ENCODE data around the gene TMX2. TPM values are rescaled to one million over a fixed set of nuclear protein-coding genes. Genes with fewer than 3 reads are reported as not detected.

Gene TMX2
- 10 to 100 TPM; 31.5 to 69.7 (median 51.1) TPM for total RNA-seq
- polyA plus RNA-seq = 100 to 1,000 TPM in 2 of 3 donors, 10 to 100 TPM in 1; 55.4 to 192 (median 110) TPM
- long read RNA-seq, donor 1, transcript TMX2-201 (8 exons, 1,631 nt) = major isoform, 21 of 30 reads
- long read RNA-seq, donor 1, partial matches to known transcripts = 4 of 30 reads
- long read RNA-seq, donor 1, other reads (novel, unspliced or antisense) = 2 of 30 reads
- long read RNA-seq, donor 2, transcript TMX2-201 (8 exons, 1,631 nt) = major isoform, 47 of 85 reads
- long read RNA-seq, donor 2, transcript TMX2-207 (8 exons, 1,697 nt) = minor isoform, 22 of 85 reads
- long read RNA-seq, donor 2, transcript TMX2-202 (7 exons, 1,521 nt) = minor isoform, 9 of 85 reads
- long read RNA-seq, donor 2, partial matches to known transcripts = 1 of 85 reads
- long read RNA-seq, donor 2, other reads (novel, unspliced or antisense) = 6 of 85 reads

- ATAC-seq = peak; percentile 95 to 97 (median 96)
- peak; percentile 91 to 95 for DNase-seq
- no peak for TF ChIP-seq CTCF (IDR thresholded peaks at IDR 0.05)
- Histone ChIP-seq H3K4me3 (peak within 1 kb of the TSS; percentile 93), H3K27ac (peak within 1 kb of the TSS; percentile 88), H3K4me1 (peaks cover 36% of the 10 kb centered on the region), H3K9me3 (no peaks in the 10 kb centered on the region), H3K36me3 (ENCODE audit: insufficient read depth in 1 of 2, low read depth in 1 of 2) (peaks cover 0 to 9% of the 10 kb centered on the region in 2 donors), H3K27me3 (ENCODE audit: insufficient read depth in 3 of 3, low read length in 2 of 3) (no peaks in the 10 kb centered on the region)
- WGBS, 3 donors = 0 to 1% (median 0%) methylated on average over 51 to 53 of the region's 53 CpGs
- intact Hi-C loops (cut with DNase I) = loop anchor here in 1 of 2 donors (1.0 to 5.0 kb wide), 2 partner anchors 29 to 45 kb away; partner anchors contain the start of genes SELENOH and ZDHHC5
Observed at GRCh38 chr11:57712256-57713150, at the start of gene TMX2. Gene TMX2 (plus strand): TSS chr11:57712593. CDS start chr11:57712619, 26 bp downstream.

- H3K4me1 ChIP-seq = peaks cover 11% of the 10 kb centered on the region
- no peak for ATAC-seq
- WGBS, 3 donors = 65 to 74% (median 71%) methylated on average over 4 of the region's 4 CpGs
- intact Hi-C loops (cut with DNase I) = no loop called here
- DNase-seq = no peak
- peaks cover 5 to 40% of the 10 kb centered on the region in 2 donors for H3K36me3 ChIP-seq (ENCODE audit: insufficient read depth in 1 of 2, low read depth in 1 of 2)
- no peak overlapping the region for H3K27ac ChIP-seq
- no peaks in the 10 kb centered on the region for H3K9me3 ChIP-seq
- H3K4me3 ChIP-seq = no peak overlapping the region
- H3K27me3 ChIP-seq (ENCODE audit: insufficient read depth in 3 of 3, low read length in 2 of 3) = no peaks in the 10 kb centered on the region
- TF ChIP-seq CTCF (IDR thresholded peaks at IDR 0.05) = no peak
Observed at GRCh38 chr11:57662893-57663292, 49.5 kb upstream of the TMX2 start.

GRCh38 chr11:57663975-57664374, 48.4 kb upstream of the TMX2 start:
- no peak for TF ChIP-seq CTCF (IDR thresholded peaks at IDR 0.05)
- 79 to 87% (median 79%) methylated on average over 9 of the region's 9 CpGs for WGBS, 3 donors
- no peak for ATAC-seq
- H3K27me3 ChIP-seq (ENCODE audit: insufficient read depth in 3 of 3, low read length in 2 of 3) = no peaks in the 10 kb centered on the region
- no peak overlapping the region for H3K27ac ChIP-seq
- intact Hi-C loops (cut with DNase I) = no loop called here
- peaks cover 3% of the 10 kb centered on the region for H3K4me1 ChIP-seq
- H3K36me3 ChIP-seq (ENCODE audit: insufficient read depth in 1 of 2, low read depth in 1 of 2) = peaks cover 5 to 40% of the 10 kb centered on the region in 2 donors
- DNase-seq = no peak
- H3K9me3 ChIP-seq = no peaks in the 10 kb centered on the region
- no peak overlapping the region for H3K4me3 ChIP-seq

GRCh38 chr11:57667117-57667735, 45.2 kb upstream of the TMX2 start:
- peak; percentile 87 to 91 (median 88) for ATAC-seq
- peaks cover under 1 to 11% of the 10 kb centered on the region in 2 donors for H3K36me3 ChIP-seq (ENCODE audit: insufficient read depth in 1 of 2, low read depth in 1 of 2)
- intact Hi-C loops (cut with DNase I) = loop anchor here in 1 of 2 donors (5.0 kb wide), 1 partner anchor 45 kb away; the partner anchor contains the start of genes MED19 and TMX2

More at GRCh38 chr11:57667117-57667735, 45.2 kb upstream of the TMX2 start:
- WGBS, 3 donors = 0% methylated on average over 29 of the region's 29 CpGs
- no peak for TF ChIP-seq CTCF (IDR thresholded peaks at IDR 0.05)
- H3K4me1 ChIP-seq = peaks cover 20% of the 10 kb centered on the region
- peak overlapping the region; percentile 92 for H3K4me3 ChIP-seq
- no peaks in the 10 kb centered on the region for H3K27me3 ChIP-seq (ENCODE audit: insufficient read depth in 3 of 3, low read length in 2 of 3)
- peak; percentile 97 to 99 for DNase-seq
- no peaks in the 10 kb centered on the region for H3K9me3 ChIP-seq
- peak overlapping the region; percentile 99 for H3K27ac ChIP-seq
